IMR-90 (cell line): ENCODE measurements around the gene C3orf18. TPM values are rescaled to one million over a fixed set of nuclear protein-coding genes. Genes with fewer than 3 reads are reported as not detected.

Source experiments
- ATAC-seq: fragments of 200-7000 bp; cut with Tn5 transposase; 2 replicates; pipeline ENCODE4 v1.9.1; 2020; ENCODE audit warnings: low read depth, mild to moderate bottlenecking, moderate library complexity
- BruUV-seq: library from RNA; stranded (reverse); fragments of 400-500 nt; replicated peaks from 2 replicates; lab custom pipeline; 2021; lab: Mats Ljungman, UMichigan
- CTCF ChIA-PET: fragments of 300-600 bp; formaldehyde crosslinking; extraction: SDS; loops from one replicate; lab custom pipeline; 2021; ENCODE audit warnings: antibody characterized with exemption; lab: Yijun Ruan, JAX
- POLR2A ChIA-PET: fragments of 300-600 bp; sonication (Branson Sonifier 250); formaldehyde crosslinking; loops from one replicate; lab custom pipeline; 2022; ENCODE audit warnings: antibody characterized with exemption; ENCODE audit not compliant: unreplicated experiment; lab: Charles Lee
- DNase-seq: peaks from one replicate; pipeline ENCODE4 v3.0.0; 2013
- H2AFZ ChIP-seq: replicated peaks from 2 replicates; pipeline ENCODE3; 2013; ENCODE audit warnings: low read length, mild to moderate bottlenecking; ENCODE audit not compliant: poor library complexity
- H2AK5ac ChIP-seq: 2 replicates; pipeline ENCODE4 v1.6.1; 2013; ENCODE audit warnings: low read depth, low read length, inconsistent platforms
- H2AK9ac ChIP-seq: replicated peaks from 2 replicates; pipeline ENCODE3; 2013; ENCODE audit warnings: mild to moderate bottlenecking, low read depth, low read length, moderate library complexity; ENCODE audit not compliant: poor library complexity
- H2BK120ac ChIP-seq: 2 replicates; pipeline ENCODE4 v1.6.1; 2013; ENCODE audit warnings: low read depth, low read length, inconsistent platforms
- H2BK15ac ChIP-seq: 3 replicates; pipeline ENCODE4 v1.6.1; 2013; ENCODE audit warnings: low read depth, low read length, inconsistent platforms
- H2BK20ac ChIP-seq: 2 replicates; pipeline ENCODE4 v1.6.1; 2013; ENCODE audit warnings: low read depth, mild to moderate bottlenecking, inconsistent platforms, low read length, moderate library complexity
- H2BK5ac ChIP-seq: 2 replicates; pipeline ENCODE4 v1.6.1; 2013; ENCODE audit warnings: mild to moderate bottlenecking, low read depth, low read length, inconsistent platforms; ENCODE audit not compliant: poor library complexity, severe bottlenecking
- H3K14ac ChIP-seq: replicated peaks from 2 replicates; pipeline ENCODE4 v1.6.1; 2013; ENCODE audit warnings: low read depth, low read length, inconsistent platforms
- H3K18ac ChIP-seq: 2 replicates; pipeline ENCODE4 v1.6.1; 2013; ENCODE audit warnings: low read depth, low read length, control low read depth
- H3K23ac ChIP-seq: 2 replicates; pipeline ENCODE4 v1.6.1; 2013; ENCODE audit warnings: low read depth, low read length, inconsistent platforms
- H3K27ac ChIP-seq: 2 replicates; pipeline ENCODE4 v1.5.1; 2013; ENCODE audit warnings: mild to moderate bottlenecking, control low read depth, low read length; ENCODE audit not compliant: insufficient read depth
- H3K27me3 ChIP-seq: 2 replicates; pipeline ENCODE4 v1.6.1; 2013; ENCODE audit warnings: low read length; ENCODE audit not compliant: control insufficient read depth, insufficient read depth
- H3K36me3 ChIP-seq: 2 replicates; pipeline ENCODE4 v1.6.1; 2013; ENCODE audit warnings: low read length, mixed read lengths; ENCODE audit not compliant: control insufficient read depth, insufficient read depth
- H3K4ac ChIP-seq: 2 replicates; pipeline ENCODE4 v1.6.1; 2013; ENCODE audit warnings: low read depth, low read length, inconsistent platforms
- H3K4me1 ChIP-seq: 2 replicates; pipeline ENCODE4 v1.6.1; 2013; ENCODE audit warnings: low read length, mixed read lengths; ENCODE audit not compliant: control insufficient read depth, insufficient read depth
- H3K4me2 ChIP-seq: 2 replicates; pipeline ENCODE4 v1.6.1; 2013; ENCODE audit warnings: low read depth, mild to moderate bottlenecking, control low read depth, low read length, moderate library complexity
- H3K4me3 ChIP-seq: 2 replicates; pipeline ENCODE4 v1.5.1; 2013; ENCODE audit warnings: low read depth, mild to moderate bottlenecking, control low read depth, low read length, moderate library complexity; ENCODE audit not compliant: insufficient read depth
- H3K56ac ChIP-seq: 2 replicates; pipeline ENCODE4 v1.6.1; 2013; ENCODE audit warnings: low read length, inconsistent platforms; ENCODE audit not compliant: insufficient read depth; ENCODE audit errors: extremely low read depth
- H3K79me1 ChIP-seq, 2 experiments: 2 replicates each; pipeline ENCODE4 v1.6.1; 2013; ENCODE audit warnings: low read length in 2 of 2, inconsistent platforms in 1 of 2, low read depth in 1 of 2
- H3K9ac ChIP-seq: 2 replicates; pipeline ENCODE4 v1.6.1; 2013; ENCODE audit warnings: low read depth, low read length, control low read depth
- H3K9me1 ChIP-seq: 2 replicates; pipeline ENCODE4 v1.6.1; 2013; ENCODE audit warnings: low read length, inconsistent platforms; ENCODE audit not compliant: insufficient read depth
- H3K9me3 ChIP-seq: 2 replicates; pipeline ENCODE4 v1.6.1; 2013; ENCODE audit warnings: low read length; ENCODE audit not compliant: control insufficient read depth, insufficient read depth
- H4K20me1 ChIP-seq: 2 replicates; pipeline ENCODE4 v1.6.1; 2013; ENCODE audit warnings: low read length, inconsistent platforms; ENCODE audit not compliant: insufficient read depth
- H4K5ac ChIP-seq: 2 replicates; pipeline ENCODE4 v1.6.1; 2013; ENCODE audit warnings: mild to moderate bottlenecking, low read depth, low read length, control low read depth
- H4K8ac ChIP-seq, 2 experiments: 2 replicates each; pipeline ENCODE4 v1.6.1; 2013; ENCODE audit warnings: low read depth in 2 of 2, low read length in 2 of 2, control low read depth in 1 of 2, inconsistent platforms in 1 of 2
- H4K91ac ChIP-seq: 2 replicates; pipeline ENCODE4 v1.6.1; 2013; ENCODE audit warnings: low read depth, low read length, inconsistent platforms; ENCODE audit not compliant: insufficient read depth
- BHLHE40 ChIP-seq: fragments of 150-350 bp; IDR thresholded peaks from 2 replicates; pipeline ENCODE4 v1.6.1; 2016; ENCODE audit warnings: mild to moderate bottlenecking, low read depth, low read length
- CEBPB ChIP-seq: IDR thresholded peaks from 2 replicates; pipeline ENCODE4 v1.6.1; 2012; ENCODE audit warnings: low read depth, low read length, improper control_type of control experiment
- CHD1 ChIP-seq: IDR thresholded peaks from 2 replicates; pipeline ENCODE4 v1.6.1; 2012; ENCODE audit warnings: low read depth, low read length, improper control_type of control experiment
- FOS ChIP-seq: fragments of 150-350 bp; IDR thresholded peaks from 2 replicates; pipeline ENCODE4 v1.6.1; 2016; ENCODE audit warnings: low read depth, low read length
- MAFK ChIP-seq: IDR thresholded peaks from 2 replicates; pipeline ENCODE4 v1.6.1; 2012; ENCODE audit warnings: low read depth, low read length, improper control_type of control experiment
- MAZ ChIP-seq: IDR thresholded peaks from 2 replicates; pipeline ENCODE4 v1.6.1; 2012; ENCODE audit warnings: low read depth, mild to moderate bottlenecking, low read length, improper control_type of control experiment, moderate library complexity, borderline replicate concordance
- MXI1 ChIP-seq: IDR thresholded peaks from 2 replicates; pipeline ENCODE4 v1.6.1; 2012; ENCODE audit warnings: low read depth, mild to moderate bottlenecking, low read length, moderate library complexity, borderline replicate concordance
- NFE2L2 ChIP-seq: fragments of 150-350 bp; IDR thresholded peaks from 2 replicates; pipeline ENCODE4 v1.6.1; 2016; ENCODE audit warnings: low read depth, mild to moderate bottlenecking, low read length
- POLR2A ChIP-seq: IDR thresholded peaks from 2 replicates; pipeline ENCODE4 v1.6.1; 2012; ENCODE audit warnings: mild to moderate bottlenecking, low read depth, low read length
- RAD21 ChIP-seq: IDR thresholded peaks from 2 replicates; pipeline ENCODE4 v1.6.1; 2012; ENCODE audit warnings: low read length, improper control_type of control experiment
- RCOR1 ChIP-seq: IDR thresholded peaks from 2 replicates; pipeline ENCODE4 v1.6.1; 2012; ENCODE audit warnings: mild to moderate bottlenecking, low read length, improper control_type of control experiment; ENCODE audit not compliant: insufficient replicate concordance
- RFX5 ChIP-seq: IDR thresholded peaks from 2 replicates; pipeline ENCODE4 v1.8.0; 2012; ENCODE audit warnings: low read depth, mild to moderate bottlenecking, low read length, moderate library complexity
- WGBS, 2 experiments: methylation state at CpG; one replicate each; pipeline versions ENCODE4 v1.1.5 to v1.1.7; 2013; ENCODE audit warnings: missing lambda C conversion rate in 2 of 2; ENCODE audit not compliant: insufficient read length in 1 of 2; ENCODE audit errors: extremely low coverage in 2 of 2; 5-methylcytosine and 5-hydroxymethylcytosine counted together
- dilution Hi-C: fragments of 300-500 bp; cut with HindIII; formaldehyde crosslinking; loops from one replicate; pipeline ENCODE4 v1.14.3; 2018; ENCODE audit warnings: low sequenced_read_pairs; ENCODE audit not compliant: unreplicated experiment
- in situ Hi-C: fragments of 300-500 bp; cut with MboI; formaldehyde crosslinking; loops from 3 replicates; pipeline ENCODE4 v1.14.3; 2019; ENCODE audit warnings: low sequenced_read_pairs, inconsistent platforms, mixed read lengths
- intact Hi-C: fragments of 100-400 bp; cut with micrococcal nuclease; formaldehyde crosslinking; loops from 2 replicates; pipeline ENCODE4 v1.10.0; 2022
- polyA plus RNA-seq, 3 experiments: library from polyadenylated mRNA; depleted of rRNA; stranded (reverse); fragments of >200 nt; gene quantifications; 2 replicates each; pipeline ENCODE4 v1.2.3, GENCODE V29; 2012; ENCODE audit warnings: low replicate concordance in 1 of 3
- total RNA-seq: library from RNA; depleted of rRNA; stranded (reverse); fragments of >200 nt; gene quantifications from 2 replicates; pipeline ENCODE4 v1.2.3, GENCODE V29; 2012
- TF ChIP-seq, protein P1 (sequence below): fragments of 150-350 bp; IDR thresholded peaks from 2 replicates; pipeline ENCODE4 v1.6.1; 2017; ENCODE audit warnings: mild to moderate bottlenecking, antibody characterized with exemption, low read length, low read depth
- TF ChIP-seq, protein P2 (sequence below): fragments of 150-350 bp; IDR thresholded peaks from 2 replicates; pipeline ENCODE4 v1.6.1; 2016; ENCODE audit warnings: low read depth, mild to moderate bottlenecking, low read length, moderate library complexity, borderline replicate concordance
- TF ChIP-seq, protein P3 (sequence below): conservative IDR thresholded peaks from 2 replicates; pipeline ENCODE4 v1.5.1; 2012; ENCODE audit warnings: mild to moderate bottlenecking, low read depth, low read length, improper control_type of control experiment

C3orf18 gene
- total and polyA plus RNA-seq, 2 of the 4 experiments (the other 2 are of a cell fraction): 6.8 to 10.6 TPM

DNA sequence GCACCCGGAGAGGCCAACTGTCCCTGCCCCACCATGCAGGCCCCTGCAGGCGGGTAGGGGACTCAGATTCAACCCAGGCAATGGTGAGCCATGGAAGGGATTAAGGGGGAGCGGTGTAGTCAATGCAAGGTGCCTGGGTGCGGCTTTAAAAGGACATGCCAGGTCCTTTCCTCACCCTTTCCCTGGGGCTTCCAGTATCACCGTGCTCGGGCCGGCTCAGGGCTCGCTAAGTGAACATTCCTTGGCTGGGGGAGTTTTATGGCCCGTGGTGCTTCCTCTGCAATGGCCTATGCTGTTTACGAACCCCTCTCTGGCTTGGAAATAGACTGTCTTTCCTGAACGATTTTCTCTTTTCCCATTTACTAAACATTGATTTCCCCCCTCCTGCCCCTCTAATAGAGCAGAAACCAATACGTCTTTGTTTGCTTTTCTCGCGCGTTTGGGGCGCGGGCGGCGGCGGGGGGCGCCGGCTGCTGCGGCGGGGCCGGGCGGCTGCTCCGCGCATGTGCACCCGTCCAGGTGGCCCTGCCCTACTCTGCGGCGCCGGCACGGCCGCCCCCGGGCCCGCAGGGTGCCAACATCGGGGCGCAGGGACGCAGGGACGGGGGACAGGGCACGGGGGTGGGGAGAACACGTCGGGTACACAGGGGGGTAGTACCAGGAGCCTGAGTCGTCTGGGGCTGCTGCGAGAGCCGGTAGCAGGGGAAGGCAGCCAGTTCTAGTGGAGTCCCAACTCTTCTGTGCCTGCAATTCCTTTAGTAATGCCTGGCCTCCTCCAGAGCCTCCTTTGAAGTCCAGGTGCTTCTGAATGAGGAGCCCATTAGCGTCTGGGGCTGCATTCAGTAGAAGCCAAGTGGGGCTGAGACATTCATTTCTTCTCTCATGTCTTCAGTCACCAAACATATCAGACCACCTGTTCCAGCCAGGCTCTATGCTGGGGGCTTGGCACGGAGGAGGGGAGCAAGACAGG is 37.3 kb downstream of the C3orf18 start:
- no peak overlapping the region for H2AK5ac ChIP-seq
- H3K4ac ChIP-seq: no peak overlapping the region
- intact Hi-C loops: no loop called here
- no peak overlapping the region for H3K18ac ChIP-seq
- H3K4me2 ChIP-seq: no peak overlapping the region
- H2AFZ ChIP-seq: no peak overlapping the region
- H3K36me3 ChIP-seq: no peaks in the 10 kb centered on the region
- no peak overlapping the region for H3K9ac ChIP-seq
- H4K91ac ChIP-seq: no peak overlapping the region
- WGBS, 2 experiments: 21% methylated on average over 12 of the region's 48 CpGs; no CpG with 5 or more reads in 1 of the 2 experiments
- ChIA-PET CTCF (no interaction called here), POLR2A (no interaction called here)
- no TSS peak for BruUV-seq
- no peaks in the 10 kb centered on the region for H4K20me1 ChIP-seq
- no peak overlapping the region for H4K8ac ChIP-seq
- no peak overlapping the region for H2AK9ac ChIP-seq
- no peak overlapping the region for H3K14ac ChIP-seq
- H3K4me1 ChIP-seq: no peaks in the 10 kb centered on the region
- no peak overlapping the region for H3K56ac ChIP-seq
- ATAC-seq (no peak), DNase-seq (no peak)
- H3K27ac ChIP-seq: no peak overlapping the region
- dilution Hi-C loops: no loop called here
- no peaks in the 10 kb centered on the region for H3K9me3 ChIP-seq
- H2BK120ac ChIP-seq: no peak overlapping the region
- H2BK5ac ChIP-seq: no peak overlapping the region
- H3K79me1 ChIP-seq: no peaks in the 10 kb centered on the region
- no peak overlapping the region for H4K5ac ChIP-seq
- H3K23ac ChIP-seq: no peak overlapping the region
- H2BK15ac ChIP-seq: no peak overlapping the region
- H3K4me3 ChIP-seq: no peak overlapping the region
- no peaks in the 10 kb centered on the region for H3K9me1 ChIP-seq
- H2BK20ac ChIP-seq: no peak overlapping the region
- H3K27me3 ChIP-seq: peaks cover 72% of the 10 kb centered on the region
- in situ Hi-C loops: no loop called here
- TF ChIP-seq RCOR1 (no peak), BHLHE40 (no peak), MXI1 (no peak), MAFK (no peak), CHD1 (no peak), MAZ (no peak), POLR2A (no peak), NFE2L2 (no peak), CEBPB (no peak), FOS (no peak), RFX5 (no peak), RAD21 (no peak)
- TF ChIP-seq, protein P1, sequence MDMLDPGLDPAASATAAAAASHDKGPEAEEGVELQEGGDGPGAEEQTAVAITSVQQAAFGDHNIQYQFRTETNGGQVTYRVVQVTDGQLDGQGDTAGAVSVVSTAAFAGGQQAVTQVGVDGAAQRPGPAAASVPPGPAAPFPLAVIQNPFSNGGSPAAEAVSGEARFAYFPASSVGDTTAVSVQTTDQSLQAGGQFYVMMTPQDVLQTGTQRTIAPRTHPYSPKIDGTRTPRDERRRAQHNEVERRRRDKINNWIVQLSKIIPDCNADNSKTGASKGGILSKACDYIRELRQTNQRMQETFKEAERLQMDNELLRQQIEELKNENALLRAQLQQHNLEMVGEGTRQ: no peak
- TF ChIP-seq, protein P2, sequence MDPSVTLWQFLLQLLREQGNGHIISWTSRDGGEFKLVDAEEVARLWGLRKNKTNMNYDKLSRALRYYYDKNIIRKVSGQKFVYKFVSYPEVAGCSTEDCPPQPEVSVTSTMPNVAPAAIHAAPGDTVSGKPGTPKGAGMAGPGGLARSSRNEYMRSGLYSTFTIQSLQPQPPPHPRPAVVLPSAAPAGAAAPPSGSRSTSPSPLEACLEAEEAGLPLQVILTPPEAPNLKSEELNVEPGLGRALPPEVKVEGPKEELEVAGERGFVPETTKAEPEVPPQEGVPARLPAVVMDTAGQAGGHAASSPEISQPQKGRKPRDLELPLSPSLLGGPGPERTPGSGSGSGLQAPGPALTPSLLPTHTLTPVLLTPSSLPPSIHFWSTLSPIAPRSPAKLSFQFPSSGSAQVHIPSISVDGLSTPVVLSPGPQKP: no peak
- TF ChIP-seq, protein P3, sequence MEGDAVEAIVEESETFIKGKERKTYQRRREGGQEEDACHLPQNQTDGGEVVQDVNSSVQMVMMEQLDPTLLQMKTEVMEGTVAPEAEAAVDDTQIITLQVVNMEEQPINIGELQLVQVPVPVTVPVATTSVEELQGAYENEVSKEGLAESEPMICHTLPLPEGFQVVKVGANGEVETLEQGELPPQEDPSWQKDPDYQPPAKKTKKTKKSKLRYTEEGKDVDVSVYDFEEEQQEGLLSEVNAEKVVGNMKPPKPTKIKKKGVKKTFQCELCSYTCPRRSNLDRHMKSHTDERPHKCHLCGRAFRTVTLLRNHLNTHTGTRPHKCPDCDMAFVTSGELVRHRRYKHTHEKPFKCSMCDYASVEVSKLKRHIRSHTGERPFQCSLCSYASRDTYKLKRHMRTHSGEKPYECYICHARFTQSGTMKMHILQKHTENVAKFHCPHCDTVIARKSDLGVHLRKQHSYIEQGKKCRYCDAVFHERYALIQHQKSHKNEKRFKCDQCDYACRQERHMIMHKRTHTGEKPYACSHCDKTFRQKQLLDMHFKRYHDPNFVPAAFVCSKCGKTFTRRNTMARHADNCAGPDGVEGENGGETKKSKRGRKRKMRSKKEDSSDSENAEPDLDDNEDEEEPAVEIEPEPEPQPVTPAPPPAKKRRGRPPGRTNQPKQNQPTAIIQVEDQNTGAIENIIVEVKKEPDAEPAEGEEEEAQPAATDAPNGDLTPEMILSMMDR: no peak
